WTC11 (cell line): Measurements from ENCODE around the gene SAMD4A.

ENCODE experiments used
- AFF4 ChIP-seq: sonication (generic); formaldehyde crosslinking; IDR thresholded peaks from 2 replicates; pipeline ENCODE4 v1.8.1; 2023; ENCODE audit warnings: mild to moderate bottlenecking, missing genetic modification reagents, borderline replicate concordance
- CREM ChIP-seq: sonication (generic); formaldehyde crosslinking; IDR thresholded peaks from 2 replicates; pipeline ENCODE4 v1.8.1; 2022; ENCODE audit warnings: mild to moderate bottlenecking, missing genetic modification reagents, moderate library complexity
- CTCF ChIP-seq: fragments of 200-600 bp; IDR thresholded peaks from 2 replicates; pipeline ENCODE4 v1.8.0; 2022; ENCODE audit warnings: antibody characterized with exemption
- E2F5 ChIP-seq: sonication (generic); formaldehyde crosslinking; IDR thresholded peaks from 2 replicates; pipeline ENCODE4 v1.8.1; 2022; ENCODE audit warnings: mild to moderate bottlenecking, moderate library complexity, missing genetic modification reagents
- NR1H2 ChIP-seq: sonication (generic); formaldehyde crosslinking; IDR thresholded peaks from 2 replicates; pipeline ENCODE4 v1.9.0; 2021; ENCODE audit warnings: mild to moderate bottlenecking, moderate library complexity, missing genetic modification reagents
- TEAD4 ChIP-seq: sonication (generic); formaldehyde crosslinking; IDR thresholded peaks from 2 replicates; pipeline ENCODE4 v1.8.0; 2022; ENCODE audit warnings: mild to moderate bottlenecking, missing genetic modification reagents

- TF ChIP-seq AFF4 (no peak), NR1H2 (no peak), CTCF (peak; percentile 74), TEAD4 (no peak), E2F5 (no peak), CREM (CRISPR knock-in tag) (no peak)
Observed at GRCh38 chr14:54564071-54564867, 2.7 kb upstream of the SAMD4A start.
